C1 segment of cervical spinal cord (tissue), 14 donors: ENCODE results near the gene MMP11.

Experiments
- DNase-seq, 14 donors: peaks; one replicate each; lab custom pipeline; 2025; lab: John Stamatoyannopoulos, UW

The MMP11 gene

GRCh38 chr22:23780146-23780748, 7.6 kb downstream of the MMP11 start:
- DNase-seq: no peak

GRCh38 chr22:23781065-23781464, 8.4 kb downstream of the MMP11 start:
- peak in 12 of 14 donors; percentile 41 to 86 (median 74) for DNase-seq

GRCh38 chr22:23781511-23782183, 9.0 kb downstream of the MMP11 start:
- DNase-seq: peak in 2 of 14 donors; percentile 10 to 63

GRCh38 chr22:23782252-23782651, 9.6 kb downstream of the MMP11 start:
- no peak for DNase-seq

- DNase-seq: no peak
These were observed 10.1 kb downstream of the MMP11 start for GRCh38 chr22:23782703-23783102.

- DNase-seq: no peak
These were observed 10.9 kb downstream of the MMP11 start for GRCh38 chr22:23783265-23784150.

GRCh38 chr22:23784215-23784732, 11.6 kb downstream of the MMP11 start:
- no peak for DNase-seq

GRCh38 chr22:23786261-23786710, 13.6 kb downstream of the MMP11 start:
- no peak for DNase-seq

GRCh38 chr22:23786752-23787599, 14.3 kb downstream of the MMP11 start, which contains the start of gene SMARCB1:
Gene SMARCB1 (plus strand): TSS chr22:23786966. CDS start chr22:23787170, 204 bp downstream.
- peak in 13 of 14 donors; percentile 31 to 88 (median 75) for DNase-seq

GRCh38 chr22:23787600-23787896, 14.9 kb downstream of the MMP11 start:
- DNase-seq: no peak

GRCh38 chr22:23787910-23788309, 15.3 kb downstream of the MMP11 start:
- DNase-seq: no peak

GRCh38 chr22:23789121-23789520, 16.5 kb downstream of the MMP11 start:
- DNase-seq: no peak

GRCh38 chr22:23789638-23790037, 17.0 kb downstream of the MMP11 start:
- peak in 1 of 14 donors; percentile 19 for DNase-seq

- peak in 1 of 14 donors; percentile 28 for DNase-seq
These were observed 18.4 kb downstream of the MMP11 start for GRCh38 chr22:23790819-23791737.

- no peak for DNase-seq
These were observed 19.3 kb downstream of the MMP11 start for GRCh38 chr22:23791738-23792645.

- no peak for DNase-seq
These were observed 20.7 kb downstream of the MMP11 start for GRCh38 chr22:23793326-23793725.

GRCh38 chr22:23796461-23796860, 23.8 kb downstream of the MMP11 start:
- no peak for DNase-seq

GRCh38 chr22:23800297-23801237, 27.9 kb downstream of the MMP11 start:
- DNase-seq: no peak
